Activated naive CD8-positive, alpha-beta T cell treated with anti-CD3 and anti-CD28 coated beads for 36 hours (primary cell): ENCODE data around the gene SYT8. TPM values are rescaled to one million over a fixed set of nuclear protein-coding genes. Genes with fewer than 3 reads are reported as not detected.

ENCODE experiments used
- DNase-seq: peaks from one replicate; pipeline ENCODE4 v3.0.0; 2021
- H3K27ac Mint-ChIP-seq: one replicate; pipeline ENCODE4 v1.8.0; 2022; ENCODE audit warnings: mild to moderate bottlenecking, moderate library complexity, mixed read lengths
- H3K27me3 Mint-ChIP-seq: one replicate; pipeline ENCODE4 v1.8.0; 2022; ENCODE audit warnings: mild to moderate bottlenecking, mixed read lengths
- H3K36me3 Mint-ChIP-seq: one replicate; pipeline ENCODE4 v1.8.0; 2021; ENCODE audit warnings: mild to moderate bottlenecking, mixed read lengths
- H3K4me1 Mint-ChIP-seq: one replicate; pipeline ENCODE4 v1.8.0; 2021; ENCODE audit warnings: mixed read lengths
- H3K4me3 Mint-ChIP-seq: one replicate; pipeline ENCODE4 v1.8.0; 2022; ENCODE audit warnings: mild to moderate bottlenecking, moderate library complexity, mixed read lengths
- H3K9me3 Mint-ChIP-seq: one replicate; pipeline ENCODE4 v1.8.0; 2022; ENCODE audit warnings: mixed read lengths
- total RNA-seq, 2 experiments: library from RNA; stranded (reverse); gene quantifications; one replicate each; pipeline ENCODE4 v1.2.3, GENCODE V29; 2021

SYT8 gene
- total RNA-seq, 2 experiments from 2014 or later, result not detected

GRCh38 chr11:1854132-1854948 is 19.6 kb downstream of the SYT8 start:
- Mint-ChIP-seq H3K9me3 (no peaks in the 10 kb centered on the region), H3K4me1 (peaks cover 56% of the 10 kb centered on the region), H3K36me3 (peaks cover 7% of the 10 kb centered on the region), H3K4me3 (peak overlapping the region; percentile 99), H3K27me3 (no peaks in the 10 kb centered on the region), H3K27ac (peak overlapping the region; percentile 79)
- peak; percentile 38 for DNase-seq

- peak; percentile 73 for DNase-seq
- H3K4me1 Mint-ChIP-seq, result peaks cover 50% of the 10 kb centered on the region
- H3K4me3 Mint-ChIP-seq, result peak overlapping the region; percentile 99
- no peaks in the 10 kb centered on the region for H3K27me3 Mint-ChIP-seq
- peaks cover 8% of the 10 kb centered on the region for H3K36me3 Mint-ChIP-seq
- H3K9me3 Mint-ChIP-seq, result no peaks in the 10 kb centered on the region
- no peak overlapping the region for H3K27ac Mint-ChIP-seq
Measured at GRCh38 chr11:1854949-1855885, 20.4 kb downstream of the SYT8 start.

- Mint-ChIP-seq H3K4me3 (no peak overlapping the region), H3K9me3 (no peaks in the 10 kb centered on the region), H3K27me3 (no peaks in the 10 kb centered on the region), H3K4me1 (peaks cover 44% of the 10 kb centered on the region), H3K27ac (no peak overlapping the region), H3K36me3 (peaks cover 8% of the 10 kb centered on the region)
- DNase-seq, result no peak
Measured at GRCh38 chr11:1855886-1856265, 21.1 kb downstream of the SYT8 start.

DNA sequence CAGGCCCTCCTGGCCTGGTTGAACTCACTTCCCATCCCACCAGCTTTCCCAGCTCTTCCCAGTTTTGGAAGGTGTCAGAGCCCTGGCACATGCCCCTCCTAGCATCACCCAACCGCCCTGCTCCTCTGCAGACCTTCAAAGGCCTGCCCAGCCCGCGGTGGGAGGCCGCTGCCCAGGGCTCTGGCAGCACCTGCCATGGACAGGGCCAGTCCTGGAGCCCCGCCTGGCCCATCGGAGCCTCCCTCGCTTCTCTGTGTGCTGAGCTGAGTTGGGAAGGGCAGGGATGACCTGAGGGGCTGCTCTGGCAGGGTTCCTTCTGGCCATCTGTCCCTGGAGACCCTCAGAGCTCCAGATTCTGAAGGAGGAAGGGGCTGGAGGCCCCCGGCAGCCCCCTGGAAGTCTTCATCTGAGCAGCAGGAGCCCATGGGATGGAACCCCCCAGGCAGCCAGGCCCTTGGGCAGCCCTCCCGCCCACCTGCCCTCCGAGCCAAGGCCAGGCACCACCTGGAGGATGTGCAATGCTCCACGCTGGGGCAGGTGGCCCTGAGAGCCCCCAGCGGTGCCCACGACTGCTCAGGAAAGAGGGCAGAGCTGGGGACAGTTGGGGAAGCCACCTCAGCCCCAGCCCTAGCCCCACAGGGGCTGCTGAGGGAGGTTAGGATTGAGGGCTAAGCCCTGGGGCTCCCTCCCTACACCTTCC is 21.7 kb downstream of the SYT8 start:
- Mint-ChIP-seq H3K4me3 (peak overlapping the region; percentile 11), H3K36me3 (peaks cover 8% of the 10 kb centered on the region), H3K9me3 (no peaks in the 10 kb centered on the region), H3K27ac (no peak overlapping the region), H3K27me3 (no peaks in the 10 kb centered on the region), H3K4me1 (peaks cover 38% of the 10 kb centered on the region)
- no peak for DNase-seq

- H3K4me3 Mint-ChIP-seq, result no peak overlapping the region
- peaks cover 8% of the 10 kb centered on the region for H3K36me3 Mint-ChIP-seq
- peaks cover 35% of the 10 kb centered on the region for H3K4me1 Mint-ChIP-seq
- no peak for DNase-seq
- no peaks in the 10 kb centered on the region for H3K9me3 Mint-ChIP-seq
- no peak overlapping the region for H3K27ac Mint-ChIP-seq
- H3K27me3 Mint-ChIP-seq, result no peaks in the 10 kb centered on the region
Measured at GRCh38 chr11:1857064-1857463, 22.3 kb downstream of the SYT8 start.

DNA sequence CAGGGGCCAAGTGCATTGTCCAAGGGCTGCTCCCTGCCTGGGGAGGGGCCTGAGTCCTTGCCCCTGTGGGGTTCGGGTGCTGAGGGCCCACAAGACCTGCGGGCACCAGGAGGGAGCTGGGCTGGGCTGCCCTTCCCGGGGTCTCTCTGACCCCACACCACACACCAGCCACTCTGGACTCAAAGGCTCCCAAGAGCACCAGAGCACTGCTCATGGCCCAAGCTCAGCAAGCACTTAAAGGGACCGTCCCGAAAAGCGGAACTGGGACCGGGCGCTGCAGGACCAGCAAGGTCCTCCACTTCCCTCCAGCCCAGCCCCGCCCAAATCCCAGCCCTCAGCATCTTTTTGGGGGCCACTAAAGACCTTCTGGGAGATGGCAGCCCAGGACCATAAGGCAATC is 23.4 kb downstream of the SYT8 start:
- Mint-ChIP-seq H3K9me3 (no peaks in the 10 kb centered on the region), H3K36me3 (peaks cover 4% of the 10 kb centered on the region), H3K4me1 (peaks cover 24% of the 10 kb centered on the region), H3K27me3 (no peaks in the 10 kb centered on the region), H3K27ac (no peak overlapping the region), H3K4me3 (no peak overlapping the region)
- DNase-seq, result no peak

- no peak for DNase-seq
- peaks cover 3% of the 10 kb centered on the region for H3K36me3 Mint-ChIP-seq
Measured at GRCh38 chr11:1858576-1858975, 23.8 kb downstream of the SYT8 start.

GRCh38 chr11:1859004-1859403 is 24.2 kb downstream of the SYT8 start:
- Mint-ChIP-seq H3K9me3 (no peaks in the 10 kb centered on the region), H3K4me3 (no peak overlapping the region), H3K27me3 (no peaks in the 10 kb centered on the region)

More at GRCh38 chr11:1858576-1858975, 23.8 kb downstream of the SYT8 start:
- Mint-ChIP-seq H3K9me3 (no peaks in the 10 kb centered on the region), H3K4me3 (no peak overlapping the region), H3K27me3 (no peaks in the 10 kb centered on the region), H3K27ac (no peak overlapping the region), H3K4me1 (peaks cover 22% of the 10 kb centered on the region)

DNA sequence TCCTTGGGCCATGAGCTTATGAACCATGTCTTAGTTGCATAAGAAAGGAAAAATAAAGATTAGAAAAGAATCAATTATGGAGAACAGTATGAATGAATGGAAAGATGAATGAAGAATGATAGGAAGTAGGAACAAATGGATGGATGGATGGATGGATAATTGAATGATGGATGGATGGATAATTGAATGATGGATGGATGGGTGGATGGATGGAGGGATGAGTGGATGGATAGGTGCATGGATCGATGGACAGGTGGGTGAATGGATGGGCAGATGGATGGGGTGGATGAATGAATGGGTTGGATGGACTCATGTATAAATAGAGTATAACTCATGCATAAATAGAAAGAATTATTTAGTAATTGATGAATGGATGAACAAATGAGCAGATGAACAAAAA is 25.3 kb downstream of the SYT8 start:
- Mint-ChIP-seq H3K4me3 (no peak overlapping the region), H3K4me1 (peaks cover 20% of the 10 kb centered on the region), H3K9me3 (no peaks in the 10 kb centered on the region), H3K36me3 (peaks cover 3% of the 10 kb centered on the region), H3K27me3 (no peaks in the 10 kb centered on the region), H3K27ac (no peak overlapping the region)
- DNase-seq, result no peak

More at GRCh38 chr11:1859004-1859403, 24.2 kb downstream of the SYT8 start:
- Mint-ChIP-seq H3K4me1 (peaks cover 21% of the 10 kb centered on the region), H3K36me3 (peaks cover 3% of the 10 kb centered on the region), H3K27ac (no peak overlapping the region)
- no peak for DNase-seq

GRCh38 chr11:1861435-1862411 is 26.9 kb downstream of the SYT8 start:
- no peaks in the 10 kb centered on the region for H3K27me3 Mint-ChIP-seq
- H3K4me1 Mint-ChIP-seq, result peaks cover 11% of the 10 kb centered on the region
- peaks cover 4% of the 10 kb centered on the region for H3K36me3 Mint-ChIP-seq
- no peak overlapping the region for H3K4me3 Mint-ChIP-seq
- no peak for DNase-seq
- no peaks in the 10 kb centered on the region for H3K9me3 Mint-ChIP-seq
- no peak overlapping the region for H3K27ac Mint-ChIP-seq

- Mint-ChIP-seq H3K36me3 (peaks cover 4% of the 10 kb centered on the region), H3K4me1 (peaks cover 15% of the 10 kb centered on the region), H3K27ac (no peak overlapping the region), H3K9me3 (no peaks in the 10 kb centered on the region), H3K4me3 (no peak overlapping the region), H3K27me3 (no peaks in the 10 kb centered on the region)
- DNase-seq, result no peak
Measured at GRCh38 chr11:1862588-1863351, 28.0 kb downstream of the SYT8 start.

- H3K4me1 Mint-ChIP-seq, result peaks cover 18% of the 10 kb centered on the region
- H3K27me3 Mint-ChIP-seq, result no peaks in the 10 kb centered on the region
- H3K9me3 Mint-ChIP-seq, result no peaks in the 10 kb centered on the region
- H3K27ac Mint-ChIP-seq, result no peak overlapping the region
- no peak overlapping the region for H3K4me3 Mint-ChIP-seq
- no peak for DNase-seq
- H3K36me3 Mint-ChIP-seq, result peaks cover 4% of the 10 kb centered on the region
Measured at GRCh38 chr11:1863352-1864216, 28.8 kb downstream of the SYT8 start.

DNA sequence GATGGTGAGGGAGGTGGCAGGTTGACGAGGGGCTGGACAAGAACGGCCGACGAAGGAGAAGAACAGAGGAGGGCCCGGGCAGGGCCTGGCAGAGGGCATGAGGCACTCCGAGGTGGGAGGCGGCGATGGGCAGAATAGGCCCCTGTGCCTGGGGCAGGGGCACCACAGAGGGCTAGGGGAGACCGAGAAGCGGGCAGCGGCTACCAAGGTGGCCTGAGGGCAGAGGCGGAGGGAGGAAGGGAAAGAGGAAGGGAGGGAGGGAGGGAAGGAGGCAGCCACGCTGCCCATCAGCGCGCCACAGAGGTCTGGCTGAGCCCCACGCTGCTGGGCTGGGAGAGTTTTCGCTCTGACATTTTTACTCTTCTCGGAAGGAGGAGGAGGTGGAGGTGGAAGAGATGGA is 29.4 kb downstream of the SYT8 start:
- Mint-ChIP-seq H3K4me3 (no peak overlapping the region), H3K9me3 (no peaks in the 10 kb centered on the region), H3K4me1 (peaks cover 20% of the 10 kb centered on the region), H3K27ac (no peak overlapping the region), H3K36me3 (peaks cover 4% of the 10 kb centered on the region), H3K27me3 (no peaks in the 10 kb centered on the region)
- no peak for DNase-seq
